SK-N-MC (cell line): Measurements from ENCODE around the gene SOCS6.

Experiments
- EZH2 ChIP-seq: fragments of 200-600 bp; sonication (generic); IDR thresholded peaks from one replicate; pipeline ENCODE4 v1.6.1; 2017; ENCODE audit warnings: antibody characterized with exemption
- FOXP2 ChIP-seq: optimal IDR thresholded peaks from 2 replicates; pipeline ENCODE3; 2011; ENCODE audit warnings: mild to moderate bottlenecking, moderate library complexity; ENCODE audit not compliant: insufficient read depth; ENCODE audit errors: extremely low read length, control extremely low read depth
- POLR2AphosphoS5 ChIP-seq: IDR thresholded peaks from 2 replicates; pipeline ENCODE4 v1.6.1; 2012; ENCODE audit warnings: mild to moderate bottlenecking, low read depth, low read length, borderline replicate concordance

DNA sequence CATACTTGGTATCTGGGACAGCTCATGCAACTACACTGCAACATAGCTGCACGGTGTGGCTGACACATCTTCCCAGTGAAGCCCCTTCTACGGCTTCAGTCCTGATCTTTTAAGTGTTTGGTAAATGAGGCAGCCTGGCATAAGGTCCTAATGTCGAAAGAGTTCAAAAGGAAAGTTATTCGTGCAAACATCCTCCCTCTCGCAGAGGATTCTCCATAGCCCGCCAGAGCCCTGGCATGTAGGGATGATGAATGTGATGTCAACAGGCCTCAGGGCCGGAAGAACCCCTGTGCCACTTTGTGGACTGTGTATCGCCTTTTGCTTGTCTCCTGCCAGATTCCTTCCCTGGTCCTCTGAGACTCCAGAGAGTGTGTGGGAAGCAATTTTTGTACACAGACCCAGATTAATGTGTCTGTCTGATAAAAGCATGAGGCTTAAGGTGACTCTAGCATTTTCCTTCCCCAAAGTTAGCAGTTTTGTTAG lies 88.5 kb downstream of the SOCS6 start:
- TF ChIP-seq POLR2AphosphoS5 (no peak), EZH2 (no peak), FOXP2 (no peak)
